ENCODE measurements around the gene SYT10.
"Not testable (repeated sequence)": the region's sequence is repeated elsewhere in the genome, so short reads cannot be mapped to it uniquely, and the experiment has no call there.

Gene SYT10, protein sequence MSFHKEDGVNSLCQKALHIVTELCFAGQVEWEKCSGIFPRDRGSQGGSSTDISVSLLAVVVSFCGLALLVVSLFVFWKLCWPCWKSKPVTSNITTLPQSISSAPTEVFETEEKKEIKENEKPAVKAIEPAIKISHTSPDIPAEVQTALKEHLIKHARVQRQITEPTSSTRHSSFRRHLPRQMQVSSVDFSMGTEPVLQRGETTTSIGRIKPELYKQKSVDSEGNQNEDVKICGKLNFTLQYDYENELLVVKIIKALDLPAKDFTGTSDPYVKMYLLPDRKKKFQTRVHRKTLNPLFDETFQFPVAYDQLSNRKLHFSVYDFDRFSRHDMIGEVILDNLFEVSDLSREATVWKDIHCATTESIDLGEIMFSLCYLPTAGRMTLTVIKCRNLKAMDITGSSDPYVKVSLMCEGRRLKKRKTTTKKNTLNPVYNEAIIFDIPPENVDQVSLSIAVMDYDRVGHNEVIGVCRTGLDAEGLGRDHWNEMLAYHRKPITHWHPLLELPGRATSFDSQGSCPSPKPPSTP

DNA sequence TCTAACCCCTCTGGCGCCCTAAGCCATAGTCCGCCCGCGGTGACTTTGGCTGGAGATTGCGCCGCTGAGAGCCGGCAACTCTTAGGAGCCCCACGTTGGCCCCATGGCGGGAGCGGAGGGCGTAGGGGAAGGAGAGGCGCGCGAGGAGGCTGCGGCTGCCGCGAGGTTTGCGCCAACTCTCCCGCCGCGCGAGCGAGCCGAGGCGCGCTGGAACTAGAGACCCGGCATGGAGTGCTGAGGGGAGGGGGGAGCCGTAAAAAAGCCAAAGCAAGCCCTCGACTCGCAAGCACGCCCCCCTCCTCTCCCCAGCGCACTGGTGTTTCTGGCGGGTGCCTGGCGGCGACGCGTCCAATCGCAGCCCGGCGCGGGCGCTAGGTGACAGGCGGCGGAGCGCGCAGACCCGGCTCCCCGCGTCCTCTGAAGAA lies at the start of gene SYT10:
SYT10 (minus strand) TSS at position 233 of the 425 bp plus-strand sequence. CDS start 297 bp downstream, outside the sequence.
- DNase-seq (ENCODE audit: low read depth in 3 of 3, low spot score in 1 of 3): no peak

DNA sequence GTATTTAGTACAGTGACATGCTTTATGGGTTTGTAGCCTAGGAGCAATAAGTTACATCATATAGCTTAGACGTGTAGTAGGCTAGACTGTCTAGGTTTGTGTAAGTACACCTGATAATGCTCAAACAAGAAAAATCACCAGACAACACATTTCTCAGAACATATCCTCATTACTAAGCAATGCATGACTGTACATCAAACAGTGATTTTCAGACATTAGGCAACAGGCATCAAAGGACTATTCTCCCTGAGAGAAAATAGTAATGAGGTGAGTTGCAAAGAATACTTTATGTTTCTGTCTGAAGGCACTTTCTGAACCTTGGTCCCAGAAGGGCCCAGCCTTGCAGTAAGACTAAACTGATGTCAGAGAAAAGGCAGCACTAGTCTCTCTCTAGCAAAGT lies 48.4 kb upstream of the SYT10 start:
- DNase-seq (ENCODE audit: low read depth in 3 of 3, low spot score in 1 of 3): no peak

DNA sequence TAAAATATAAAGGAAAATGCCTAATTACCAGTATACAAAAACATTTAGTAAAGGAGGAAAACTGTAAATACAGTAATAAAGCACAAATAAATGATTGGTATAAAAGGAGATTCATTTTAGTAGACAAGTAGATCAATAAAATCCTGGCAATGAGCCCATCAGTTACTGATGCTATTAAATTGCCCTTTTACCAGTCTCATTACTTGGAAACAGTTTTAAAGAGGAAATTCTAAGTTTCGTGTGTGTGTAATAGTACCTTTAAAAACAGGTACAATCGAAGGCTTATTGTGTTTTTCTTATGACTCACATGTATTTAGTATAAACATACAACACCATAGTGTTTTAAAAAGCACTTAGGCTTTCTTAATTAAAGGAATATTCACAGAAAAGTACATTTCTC lies 46.4 kb upstream of the SYT10 start:
- no peak for DNase-seq (ENCODE audit: low read depth in 3 of 3, low spot score in 1 of 3)

DNA sequence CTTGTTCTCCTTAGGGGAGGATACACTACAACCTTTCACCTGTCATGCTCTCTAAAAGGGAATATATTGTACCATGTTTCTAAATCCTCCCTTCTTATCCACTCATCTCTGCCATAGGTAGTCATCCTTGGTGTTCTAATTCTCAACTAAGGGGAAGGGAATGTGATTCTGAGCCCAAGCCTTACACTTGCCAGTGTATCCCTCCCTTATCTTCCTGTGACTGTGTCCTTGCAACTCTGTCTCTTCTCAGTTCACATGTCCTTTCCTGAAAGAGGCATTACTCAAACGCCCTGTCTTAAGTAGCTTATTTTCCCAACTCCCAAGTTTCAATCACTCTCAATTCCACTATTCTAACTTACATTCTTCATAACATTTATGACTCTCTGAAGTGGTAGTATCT lies 44.5 kb upstream of the SYT10 start:
- DNase-seq (ENCODE audit: low read depth in 3 of 3, low spot score in 1 of 3): no peak

DNA sequence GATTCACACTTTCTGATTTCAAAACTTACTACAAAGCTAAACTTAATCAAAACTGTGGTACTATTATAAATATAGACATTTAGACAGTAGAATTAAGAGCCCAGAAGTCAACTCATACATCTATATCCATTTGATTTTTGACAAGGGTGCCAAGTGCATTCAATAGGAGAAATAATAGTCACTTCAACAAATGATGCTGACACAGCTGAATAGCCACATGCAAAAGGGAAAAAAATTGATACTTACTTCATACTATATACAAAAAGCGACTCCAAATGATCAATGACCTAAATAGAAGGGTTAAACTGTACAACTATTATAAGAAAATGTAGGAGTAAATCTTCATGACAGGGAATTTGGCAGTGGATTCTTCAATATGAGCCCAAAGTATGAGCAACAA lies 40.7 kb upstream of the SYT10 start:
- DNase-seq (ENCODE audit: low read depth in 3 of 3, low spot score in 1 of 3): no peak

DNA sequence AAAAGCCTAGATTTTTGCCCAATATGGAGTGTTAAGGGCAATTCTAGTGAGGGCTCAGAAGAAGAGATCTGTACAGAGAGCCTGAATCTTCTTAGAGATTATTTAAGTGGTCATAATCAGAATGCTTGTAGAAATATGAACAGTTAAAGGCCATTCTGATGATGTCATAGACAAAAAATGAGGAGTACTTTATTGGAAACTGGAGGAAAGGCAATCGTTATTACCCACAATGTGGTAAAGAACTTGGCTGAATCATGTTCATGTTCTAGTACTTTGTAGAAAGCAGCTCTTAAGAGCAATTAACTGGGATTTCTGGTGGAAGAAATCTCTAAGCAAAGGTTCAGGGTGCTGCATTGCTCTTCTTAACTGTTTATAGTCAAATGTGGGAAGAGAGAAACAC lies 36.4 kb upstream of the SYT10 start:
- DNase-seq (ENCODE audit: low read depth in 3 of 3, low spot score in 1 of 3): no peak

DNA sequence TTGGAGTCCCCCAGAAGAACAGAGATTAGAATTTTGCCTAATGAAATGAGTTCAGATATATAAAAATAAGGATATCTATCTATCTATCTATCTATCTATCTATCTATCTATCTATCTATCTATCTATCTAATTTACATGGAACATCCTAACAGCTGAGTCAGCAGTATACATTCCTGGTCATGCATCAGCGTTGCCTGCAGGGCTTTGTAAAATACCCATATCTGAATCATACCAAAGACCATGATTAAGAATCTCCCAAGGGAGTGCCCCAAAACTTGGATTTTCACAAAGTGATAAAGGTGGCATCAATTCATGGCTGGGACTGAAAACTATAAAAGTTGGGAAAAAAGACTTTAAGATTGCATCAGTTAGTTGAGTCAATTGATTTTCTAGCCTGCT lies 32.7 kb upstream of the SYT10 start:
- no peak for DNase-seq (ENCODE audit: low read depth in 3 of 3, low spot score in 1 of 3)

DNA sequence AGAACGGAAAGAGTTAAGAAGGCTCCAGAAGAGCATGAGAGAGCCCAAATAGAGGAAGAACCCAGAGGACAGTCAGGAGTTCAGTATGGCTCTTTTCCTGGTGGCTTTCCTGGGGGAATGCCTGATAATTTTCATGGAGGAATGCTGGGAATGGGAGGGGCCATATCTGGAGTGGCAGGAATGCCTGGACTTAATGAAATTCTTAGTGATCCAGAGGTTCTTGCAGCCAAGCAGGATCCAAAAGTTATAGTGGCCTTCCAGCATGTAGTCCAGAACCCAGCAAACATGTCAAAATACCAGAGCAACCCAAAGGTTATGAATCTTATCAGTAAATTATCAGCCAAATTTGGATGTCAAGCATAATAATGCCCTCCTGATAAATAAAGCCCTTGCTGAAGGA lies 15.5 kb upstream of the SYT10 start:
- DNase-seq (ENCODE audit: low read depth in 3 of 3, low spot score in 1 of 3): no peak

DNA sequence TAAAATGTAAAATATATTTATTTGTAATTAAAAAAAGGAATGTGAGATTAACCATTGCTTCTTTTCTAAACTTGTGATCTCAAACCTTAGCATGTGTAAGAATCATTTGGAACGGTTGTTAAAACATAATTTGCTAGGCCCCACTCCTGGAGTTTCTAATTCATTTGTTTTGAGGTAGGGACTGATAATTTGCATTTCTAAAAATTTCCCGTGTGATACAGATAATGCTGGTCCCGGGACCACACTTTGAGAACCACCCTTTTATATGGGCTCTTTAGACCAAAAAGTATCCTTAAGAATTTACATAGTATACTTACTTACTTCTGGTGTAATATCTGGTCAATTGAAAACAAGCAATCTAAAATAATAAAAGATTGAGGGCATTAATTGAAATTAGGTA lies 10.9 kb upstream of the SYT10 start:
- DNase-seq (ENCODE audit: low read depth in 3 of 3, low spot score in 1 of 3): no peak

DNA sequence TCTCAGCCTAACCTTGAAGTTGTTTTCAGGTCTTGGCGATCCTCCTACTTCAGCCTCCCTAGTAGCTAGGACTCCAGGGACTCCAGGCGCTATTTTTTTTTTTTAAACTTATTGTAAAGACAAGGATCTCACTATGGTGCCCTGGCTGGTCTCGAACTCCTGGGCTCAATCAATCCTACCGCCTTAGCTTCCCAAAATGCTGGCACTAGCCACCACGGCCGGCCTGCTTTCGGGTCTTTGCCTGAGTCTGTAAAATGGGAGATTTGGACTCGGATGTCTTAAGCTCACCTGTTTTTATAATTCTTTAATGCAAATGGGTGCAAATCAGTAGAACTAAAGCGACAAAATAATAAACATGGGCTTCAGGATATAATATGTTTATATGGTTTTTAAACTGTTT lies 858 bp upstream of the SYT10 start:
- DNase-seq (ENCODE audit: low read depth in 3 of 3, low spot score in 1 of 3): no peak

DNA sequence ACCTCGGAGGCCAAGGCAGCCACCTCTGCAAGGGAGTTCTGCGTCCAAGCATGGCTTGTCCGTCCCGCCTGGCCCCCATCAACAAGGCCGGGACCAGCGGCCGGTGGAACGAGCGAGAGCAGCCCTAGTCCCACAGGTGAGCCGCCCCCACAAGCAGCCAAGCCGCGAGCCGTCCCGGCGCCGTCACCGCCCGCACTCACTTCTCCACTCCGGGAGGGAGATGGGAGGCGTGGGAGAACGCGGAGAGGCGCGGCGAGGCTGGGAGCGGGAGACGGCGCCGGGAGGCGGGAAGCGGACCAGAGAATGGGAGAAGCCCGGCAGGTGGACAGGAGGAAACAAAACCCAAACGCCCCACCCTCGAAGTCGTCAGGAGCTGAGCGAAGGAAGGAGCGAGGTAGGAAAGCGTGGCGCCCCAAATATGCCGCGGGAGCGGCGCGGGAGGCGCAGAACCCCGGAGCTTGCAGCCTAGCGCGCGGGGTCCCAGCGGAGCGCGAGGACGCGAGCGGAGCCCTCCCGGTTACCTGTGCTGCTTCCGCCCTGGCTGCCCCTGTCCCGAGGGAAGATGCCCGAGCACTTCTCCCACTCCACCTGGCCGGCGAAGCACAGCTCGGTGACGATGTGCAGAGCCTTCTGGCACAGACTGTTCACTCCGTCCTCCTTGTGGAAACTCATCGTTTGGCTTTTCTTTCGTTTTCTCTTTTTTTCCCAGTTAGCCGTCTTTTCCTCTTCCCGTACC lies 600 bp downstream of the SYT10 start:
- no peak for DNase-seq (ENCODE audit: low read depth in 3 of 3, low spot score in 1 of 3)

DNA sequence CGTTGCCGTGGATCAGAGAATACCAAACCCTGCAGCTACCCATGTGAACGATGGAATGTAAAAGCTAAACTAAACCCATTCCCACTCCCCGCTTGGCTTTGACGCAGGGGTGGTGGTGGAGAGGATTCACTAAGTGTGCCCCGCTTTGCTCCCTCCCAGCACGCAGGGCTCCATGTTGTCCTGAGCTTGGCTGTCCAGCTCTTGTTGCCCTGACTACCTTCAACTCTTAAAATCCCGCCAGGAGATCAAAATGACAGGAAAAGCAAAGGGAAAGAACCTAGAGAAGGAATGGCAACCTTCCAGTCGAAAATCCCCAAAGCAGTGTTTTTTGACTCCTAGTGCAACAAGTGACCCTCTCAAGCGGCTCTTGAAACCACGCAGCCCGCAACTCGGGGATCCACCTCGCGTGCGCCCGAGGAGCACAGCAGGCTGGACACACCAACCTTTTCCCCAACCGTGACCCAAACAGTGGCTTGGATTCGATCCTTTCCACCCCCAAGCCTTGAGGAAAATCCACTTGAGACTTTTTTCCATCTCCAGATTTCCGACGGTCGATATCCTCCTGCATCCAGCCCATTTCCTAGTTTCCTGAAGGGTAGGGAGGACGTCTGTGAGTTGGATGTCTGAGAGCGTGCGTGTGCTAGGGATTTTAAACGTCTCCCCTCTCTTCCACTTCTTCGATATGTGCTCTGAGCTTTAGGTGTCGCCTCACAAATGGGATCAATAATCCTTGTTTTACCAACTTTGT lies 1.4 kb downstream of the SYT10 start:
- no peak for DNase-seq (ENCODE audit: low read depth in 3 of 3, low spot score in 1 of 3)

DNA sequence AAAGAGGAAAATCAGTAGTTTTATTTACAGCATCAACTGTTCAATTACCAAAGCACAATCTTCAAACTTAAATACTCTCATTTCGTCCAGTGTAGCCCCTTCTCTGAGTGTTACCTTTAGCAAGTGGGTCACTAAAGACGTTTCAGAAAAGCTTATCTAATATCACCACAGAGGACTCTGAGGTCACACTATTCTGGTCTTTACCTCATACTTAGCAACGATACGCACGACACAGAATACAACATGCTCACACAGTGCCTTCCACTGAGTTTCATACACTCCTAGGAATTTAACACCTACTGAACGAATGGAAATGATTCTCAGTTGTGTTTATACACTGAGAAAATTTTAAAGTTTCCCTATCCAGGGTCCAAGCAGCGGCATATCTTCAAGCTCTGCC lies 2.0 kb downstream of the SYT10 start:
- DNase-seq (ENCODE audit: low read depth in 3 of 3, low spot score in 1 of 3): no peak

DNA sequence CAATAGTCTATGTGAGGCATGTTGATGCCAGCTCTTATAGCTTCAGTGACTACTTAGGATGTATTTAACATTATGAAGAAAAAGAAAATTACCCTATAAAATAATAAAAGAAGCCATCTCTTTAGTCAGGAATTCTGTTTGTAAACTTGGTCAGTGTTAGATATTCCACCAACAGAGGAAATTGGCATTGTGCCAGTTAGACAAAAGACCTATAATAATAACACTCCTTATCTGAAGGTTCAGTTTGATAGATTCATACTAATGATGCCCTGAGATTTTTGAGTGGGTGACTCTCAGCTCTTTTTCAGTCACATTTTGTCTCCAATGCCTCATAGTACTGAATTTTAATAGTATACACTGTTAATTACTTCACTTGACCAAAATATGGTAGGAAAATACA lies 6.6 kb downstream of the SYT10 start:
- no peak for DNase-seq (ENCODE audit: low read depth in 3 of 3, low spot score in 1 of 3)

DNA sequence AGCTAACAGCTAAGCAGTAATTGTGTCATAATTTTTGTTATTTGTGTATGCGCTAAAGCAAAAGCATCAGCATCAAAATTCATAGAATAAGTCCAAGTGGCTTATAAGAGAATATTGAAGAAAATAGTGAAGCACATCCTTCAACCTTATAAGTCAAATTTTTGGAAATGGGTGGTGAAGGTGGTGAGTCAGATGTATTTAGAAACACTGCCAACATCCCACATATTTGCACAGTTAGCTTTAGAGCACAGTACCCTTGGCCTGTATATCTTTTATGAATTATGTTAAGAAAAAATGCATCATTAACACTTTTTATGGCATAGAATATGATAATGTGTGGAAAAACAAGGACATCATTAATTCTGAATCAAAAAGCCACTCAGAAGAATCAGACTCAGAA lies 8.0 kb downstream of the SYT10 start:
- no peak for DNase-seq (ENCODE audit: low read depth in 3 of 3, low spot score in 1 of 3)

DNA sequence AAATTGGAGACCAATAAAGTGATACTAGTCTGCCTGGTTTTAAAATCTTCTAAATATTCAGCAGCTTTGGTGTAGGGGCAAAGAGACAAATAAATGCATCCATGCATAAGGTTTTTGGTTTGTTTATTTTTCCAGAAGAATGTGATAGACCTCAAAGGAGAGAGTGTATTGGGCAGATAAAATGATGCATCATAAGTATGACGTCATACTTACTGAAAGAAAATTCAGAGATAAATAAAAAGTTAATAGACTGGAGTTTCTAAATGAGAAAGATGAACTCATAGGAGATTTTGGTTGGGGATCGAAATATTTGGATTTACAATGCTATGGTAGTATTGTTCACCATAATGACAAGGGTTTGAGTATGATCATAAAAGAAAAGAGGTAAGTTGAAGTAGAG lies 10.2 kb downstream of the SYT10 start:
- DNase-seq (ENCODE audit: low read depth in 3 of 3, low spot score in 1 of 3): no peak

DNA sequence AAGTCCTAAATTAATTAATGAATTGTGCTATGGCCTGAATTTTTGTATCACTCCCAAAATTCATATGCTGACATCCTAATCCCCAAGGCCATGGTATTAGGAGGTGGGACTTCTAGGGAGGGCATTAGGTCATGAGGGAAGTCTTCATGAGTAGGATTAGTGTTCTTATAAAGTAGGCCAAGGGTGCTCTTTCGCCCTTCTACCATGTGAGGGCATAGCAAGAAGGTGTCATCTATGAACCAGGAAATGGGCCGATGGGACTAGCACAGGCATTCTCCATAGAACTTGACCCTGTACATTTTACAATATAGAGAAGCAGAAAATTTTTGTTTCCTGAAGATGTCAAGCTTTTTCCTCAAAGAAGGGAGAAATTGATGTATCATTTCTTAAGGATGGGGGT lies 12.5 kb downstream of the SYT10 start:
- no peak for DNase-seq (ENCODE audit: low read depth in 3 of 3, low spot score in 1 of 3)

DNA sequence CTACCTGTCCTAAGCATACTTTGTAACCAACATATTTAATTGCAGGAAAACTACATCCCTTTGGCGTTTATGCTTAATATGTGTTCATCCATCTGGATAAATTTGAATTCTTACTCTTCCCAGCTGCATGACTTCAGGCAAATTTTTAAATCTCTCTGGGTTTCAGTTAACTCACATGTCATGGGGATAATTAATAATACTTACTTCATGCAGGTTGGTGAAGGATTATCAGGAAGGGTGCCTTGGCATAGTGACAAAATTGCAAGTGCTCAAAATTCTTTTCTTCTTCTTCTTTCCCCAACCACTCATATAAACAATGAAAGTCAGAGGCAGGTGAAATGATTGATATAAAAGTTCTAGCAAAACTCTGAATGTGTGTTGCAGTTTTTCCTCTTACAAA lies 15.9 kb downstream of the SYT10 start:
- DNase-seq (ENCODE audit: low read depth in 3 of 3, low spot score in 1 of 3): no peak

DNA sequence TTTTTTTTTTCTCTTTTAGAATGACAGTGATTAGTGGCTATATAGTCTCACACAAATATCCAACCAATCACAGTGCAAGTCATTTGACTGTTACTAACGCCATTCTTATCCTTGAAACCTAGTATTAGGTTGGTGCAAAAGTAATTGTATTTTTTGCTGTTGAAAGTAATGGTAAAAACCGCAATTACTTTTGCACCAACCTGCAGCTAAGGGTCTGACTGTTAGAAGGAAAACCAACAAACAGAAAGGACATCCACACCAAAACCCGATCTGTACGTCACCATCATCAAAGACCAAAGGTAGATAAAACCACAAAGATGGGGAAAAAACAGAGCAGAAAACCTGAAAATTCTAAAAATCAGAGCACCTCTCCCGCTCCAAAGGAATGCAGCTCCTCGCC lies 27.2 kb downstream of the SYT10 start:
- DNase-seq (ENCODE audit: low read depth in 3 of 3, low spot score in 1 of 3): not testable (repeated sequence)

DNA sequence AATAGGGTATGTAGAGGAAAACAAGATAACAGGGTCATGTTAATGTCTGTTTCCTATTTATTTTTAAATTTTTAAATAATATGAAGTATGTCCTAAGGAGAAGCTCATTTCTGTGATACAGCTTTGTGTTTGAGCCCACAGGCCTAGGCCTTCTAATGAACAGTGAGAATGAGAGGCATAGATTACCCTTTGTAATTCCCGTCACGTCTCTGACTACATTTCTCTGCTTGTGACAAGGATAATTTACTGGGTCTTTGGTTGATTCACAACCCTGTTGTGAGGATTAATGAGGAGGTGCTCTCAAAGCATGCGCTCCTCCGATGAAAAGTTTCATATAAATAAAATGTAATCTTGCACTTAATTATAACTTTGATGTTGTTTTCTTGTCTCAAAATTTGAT lies 56.1 kb downstream of the SYT10 start:
- no peak for DNase-seq (ENCODE audit: low read depth in 3 of 3, low spot score in 1 of 3)

DNA sequence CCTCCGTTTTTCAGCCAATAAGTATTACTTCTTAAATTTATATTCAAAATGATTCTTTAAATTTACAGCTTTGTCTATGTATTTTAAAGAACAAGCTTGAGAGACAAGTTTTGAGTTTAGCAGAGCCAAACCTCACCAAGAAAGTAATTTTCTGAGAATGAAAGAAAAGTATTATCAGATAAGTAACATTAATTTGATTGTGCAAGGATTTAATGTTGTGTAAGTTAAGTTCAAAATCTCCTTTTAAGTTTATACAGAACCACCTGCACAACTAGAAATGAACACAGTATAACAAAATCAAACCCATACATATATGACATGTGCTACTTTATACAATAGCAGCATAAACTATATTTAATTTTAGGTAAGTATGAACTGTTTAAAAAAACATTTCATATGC lies 63.5 kb downstream of the SYT10 start:
- no peak for DNase-seq (ENCODE audit: low read depth in 3 of 3, low spot score in 1 of 3)

DNA sequence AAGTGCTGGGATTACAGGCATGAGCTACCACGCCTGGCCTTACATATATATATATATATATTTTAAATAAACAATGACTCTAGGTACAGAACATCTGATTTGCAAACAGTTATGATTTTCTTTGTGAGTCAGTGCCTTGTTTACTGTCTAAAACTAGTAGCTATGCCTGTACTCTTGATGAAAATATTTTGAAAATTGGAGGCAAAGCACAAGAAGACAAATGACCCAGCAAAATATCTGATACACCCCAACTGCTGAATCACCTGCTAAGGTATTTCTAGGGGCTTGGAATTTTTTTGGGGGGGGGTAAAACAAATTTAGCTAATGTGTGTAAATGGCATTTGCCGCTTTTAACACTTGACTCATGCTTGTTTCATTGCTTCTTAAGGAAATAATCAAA lies 69.3 kb downstream of the SYT10 start:
- DNase-seq (ENCODE audit: low read depth in 3 of 3, low spot score in 1 of 3): no peak

Data from stimulated activated CD4-positive, alpha-beta T cell treated with anti-CD3 and anti-CD28 coated beads, TNF-alpha, amount 100 ng/mL, for 1 hour (primary cell).